ENCODE measurements around the gene ANKS3.
"Not testable (repeated sequence)": the region's sequence is repeated elsewhere in the genome, so short reads cannot be mapped to it uniquely, and the experiment has no call there.

The ANKS3 gene

DNA sequence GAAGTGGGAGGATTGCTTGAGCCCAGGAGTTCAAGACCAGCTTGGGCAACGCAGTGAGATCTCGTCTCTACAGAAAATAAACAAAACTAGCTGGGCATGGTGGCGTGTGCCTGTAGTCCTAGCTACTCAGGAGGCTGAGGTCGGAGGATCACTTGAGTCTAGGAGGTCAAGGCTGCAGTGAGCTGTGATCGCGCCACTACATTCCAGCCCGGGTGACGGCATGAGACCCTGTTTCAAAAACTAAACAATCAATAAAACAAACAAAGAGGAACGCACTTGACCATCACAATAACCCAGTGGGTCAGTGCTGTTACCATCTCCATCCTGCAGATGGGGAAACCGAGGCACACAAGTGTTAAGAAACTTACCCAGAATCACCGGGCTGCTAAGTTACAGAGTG, 19.2 kb upstream of the ANKS3 start:
- no peak for DNase-seq (ENCODE audit: low read depth)

DNA sequence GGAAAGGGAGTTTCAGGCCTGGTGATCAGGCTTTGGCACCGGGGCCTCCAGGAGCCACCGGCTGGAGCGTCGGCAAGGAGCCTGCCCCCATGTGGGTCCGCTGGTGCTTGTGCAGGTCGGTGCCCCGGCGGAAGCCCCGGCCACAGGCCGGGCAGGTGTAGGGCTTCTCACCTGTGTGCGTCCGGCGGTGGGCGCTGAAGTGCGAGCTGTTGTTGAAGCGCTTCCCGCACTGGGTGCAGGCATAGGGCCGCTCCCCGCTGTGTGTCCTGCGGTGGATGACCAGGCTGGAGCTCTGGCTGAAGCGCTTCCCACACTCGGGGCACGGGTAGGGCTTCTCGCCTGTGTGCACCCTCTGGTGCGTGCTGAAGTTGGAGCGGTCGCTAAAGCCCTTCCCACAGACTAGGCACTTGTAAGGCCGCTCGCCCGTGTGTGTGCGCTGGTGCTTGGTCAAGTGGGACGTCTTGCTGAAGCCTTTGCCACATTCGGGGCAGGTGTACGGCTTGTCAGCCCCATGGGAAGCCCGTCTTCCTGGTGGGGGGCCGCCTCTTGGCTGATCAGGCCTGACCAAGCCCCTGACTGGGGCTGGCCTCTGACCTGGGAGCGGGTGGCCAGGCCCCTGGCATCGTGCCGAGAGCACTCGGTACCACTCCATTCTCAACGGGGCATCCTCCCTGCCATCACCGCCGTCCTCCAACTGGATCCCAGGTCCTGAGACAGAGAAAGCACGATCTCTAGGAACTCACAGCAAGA, 18.5 kb upstream of the ANKS3 start:
- DNase-seq (ENCODE audit: low read depth) = no peak

DNA sequence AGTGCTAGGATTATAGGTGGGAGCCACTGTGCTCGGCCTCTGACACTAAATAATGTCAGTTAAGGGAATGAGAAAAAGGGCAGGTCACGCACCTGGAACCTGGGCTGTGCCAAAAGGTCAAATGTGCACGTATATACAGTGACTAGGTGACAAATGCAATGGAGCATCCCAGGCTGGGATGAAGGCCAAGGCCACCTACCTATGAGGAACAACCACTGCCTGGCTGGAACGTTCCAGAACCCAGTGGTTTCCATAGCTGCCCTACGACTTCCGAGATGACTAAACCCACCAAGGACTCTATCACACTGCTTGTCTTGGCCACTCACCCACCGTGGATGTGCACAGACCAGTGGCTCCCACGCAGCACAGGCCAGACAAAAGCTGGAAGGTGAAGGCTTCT, 16.8 kb upstream of the ANKS3 start:
- no peak for DNase-seq (ENCODE audit: low read depth)

GRCh38 chr16:4749700-4750257, 15.7 kb upstream of the ANKS3 start:
- no peak for DNase-seq (ENCODE audit: low read depth)

DNA sequence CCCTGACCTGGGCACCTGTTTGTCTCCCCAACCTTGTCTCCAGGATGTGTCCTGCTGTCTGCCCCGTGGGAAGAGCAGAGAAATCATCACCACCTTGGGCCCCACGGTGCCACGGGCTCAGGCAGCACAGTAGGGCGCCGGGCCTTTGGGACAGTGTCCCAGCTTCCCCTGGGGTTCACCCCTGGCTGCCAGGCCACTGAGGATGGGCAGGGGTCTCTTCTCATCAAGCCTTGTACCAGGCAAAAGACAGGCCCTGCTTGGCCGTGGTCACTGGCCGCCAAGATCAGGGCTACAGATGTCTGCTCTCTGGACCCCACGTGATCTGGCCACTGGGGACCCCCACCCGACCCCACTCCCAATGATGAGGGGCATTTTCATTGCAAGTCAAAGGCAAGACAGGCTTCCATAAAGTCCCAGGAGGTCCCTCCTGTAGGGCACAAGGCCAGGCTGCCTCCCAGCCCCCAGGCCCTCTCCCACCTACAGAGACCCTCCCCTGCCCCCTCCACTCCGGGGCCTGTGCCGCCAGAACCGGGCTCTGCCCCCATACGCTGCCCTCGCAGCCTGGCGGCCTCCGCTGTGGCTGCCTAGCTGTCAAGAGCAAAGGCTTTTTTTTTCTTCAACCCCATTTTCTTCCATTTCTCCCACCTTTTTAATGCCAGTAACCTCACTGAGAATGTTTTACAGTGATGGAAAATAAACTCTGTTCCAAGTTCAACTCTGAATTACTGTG, 14.8 kb upstream of the ANKS3 start:
- DNase-seq (ENCODE audit: low read depth) = no peak

DNA sequence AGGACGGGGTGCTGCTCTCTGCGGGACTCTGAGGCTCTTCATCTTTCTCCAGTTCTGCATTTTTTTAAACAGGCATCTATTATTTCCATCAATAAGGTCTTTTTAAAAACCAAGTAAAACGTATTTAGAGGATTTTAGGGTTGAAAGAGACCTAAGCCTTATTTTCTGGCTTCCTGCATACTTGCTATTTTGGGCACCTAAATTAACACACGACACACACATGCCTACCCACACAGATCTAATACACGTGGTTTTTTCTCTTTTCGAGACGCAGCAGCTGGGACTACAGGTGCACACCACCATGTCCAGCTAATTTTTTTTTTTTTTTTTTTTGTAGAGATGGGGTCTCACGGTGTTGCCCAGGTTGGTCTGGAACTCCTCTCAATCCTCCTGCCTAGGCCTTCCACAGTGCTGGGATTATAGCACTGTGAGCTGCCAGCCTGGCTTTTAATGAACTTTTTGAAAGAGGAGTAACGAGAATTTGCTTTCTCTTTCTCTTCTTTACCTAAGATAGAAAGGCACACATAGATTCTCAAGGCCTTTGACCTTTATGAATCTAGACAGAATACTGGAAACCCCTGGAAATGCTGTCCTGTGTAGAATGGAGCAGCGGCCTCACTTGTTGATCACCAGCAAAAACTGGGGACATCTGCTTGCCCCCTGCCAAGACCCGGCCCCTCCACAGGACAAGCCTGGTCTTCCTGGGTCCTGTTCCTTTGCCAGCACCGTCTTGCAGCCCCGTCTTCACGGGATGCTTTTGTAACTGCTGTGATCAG, 14.0 kb upstream of the ANKS3 start:
- no peak for DNase-seq (ENCODE audit: low read depth)

- no peak for DNase-seq (ENCODE audit: low read depth)
Observed at GRCh38 chr16:4746991-4747574, 13.0 kb upstream of the ANKS3 start.

DNA sequence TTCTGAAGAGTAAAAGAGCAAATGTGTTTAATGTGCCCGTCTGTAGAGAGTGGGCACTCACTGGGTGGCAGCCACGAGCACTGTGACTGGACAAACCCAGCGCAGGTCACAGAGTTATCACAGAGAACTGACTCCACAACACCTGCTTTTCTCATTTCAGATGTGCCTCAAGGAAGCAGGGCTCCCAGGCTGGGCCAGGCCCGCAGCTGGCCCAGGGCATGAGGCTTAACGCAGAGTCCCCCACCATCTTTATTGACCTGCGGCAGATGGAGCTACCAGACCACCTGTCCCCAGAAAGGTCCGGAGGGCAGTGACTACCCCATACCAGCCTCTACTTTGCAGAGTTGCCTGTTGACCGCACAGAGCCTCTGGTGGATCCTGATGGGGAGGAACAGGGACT, 12.1 kb upstream of the ANKS3 start:
- no peak for DNase-seq (ENCODE audit: low read depth)

DNA sequence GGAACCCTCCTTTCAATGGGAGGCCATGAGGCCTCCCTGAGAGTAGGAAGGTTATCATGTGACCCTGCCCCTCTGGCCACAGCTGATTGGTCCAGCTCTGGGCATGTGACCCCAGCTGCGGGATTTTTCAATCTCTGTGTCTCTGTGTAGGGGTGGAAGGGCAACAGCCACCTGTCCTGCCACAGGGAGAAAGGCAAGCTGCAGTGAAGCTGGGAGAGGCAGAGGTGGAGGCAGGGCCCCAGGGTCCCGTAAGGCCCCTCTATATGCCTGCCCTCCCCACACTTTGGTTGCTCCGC, 11.2 kb upstream of the ANKS3 start:
- no peak for DNase-seq (ENCODE audit: low read depth)

DNA sequence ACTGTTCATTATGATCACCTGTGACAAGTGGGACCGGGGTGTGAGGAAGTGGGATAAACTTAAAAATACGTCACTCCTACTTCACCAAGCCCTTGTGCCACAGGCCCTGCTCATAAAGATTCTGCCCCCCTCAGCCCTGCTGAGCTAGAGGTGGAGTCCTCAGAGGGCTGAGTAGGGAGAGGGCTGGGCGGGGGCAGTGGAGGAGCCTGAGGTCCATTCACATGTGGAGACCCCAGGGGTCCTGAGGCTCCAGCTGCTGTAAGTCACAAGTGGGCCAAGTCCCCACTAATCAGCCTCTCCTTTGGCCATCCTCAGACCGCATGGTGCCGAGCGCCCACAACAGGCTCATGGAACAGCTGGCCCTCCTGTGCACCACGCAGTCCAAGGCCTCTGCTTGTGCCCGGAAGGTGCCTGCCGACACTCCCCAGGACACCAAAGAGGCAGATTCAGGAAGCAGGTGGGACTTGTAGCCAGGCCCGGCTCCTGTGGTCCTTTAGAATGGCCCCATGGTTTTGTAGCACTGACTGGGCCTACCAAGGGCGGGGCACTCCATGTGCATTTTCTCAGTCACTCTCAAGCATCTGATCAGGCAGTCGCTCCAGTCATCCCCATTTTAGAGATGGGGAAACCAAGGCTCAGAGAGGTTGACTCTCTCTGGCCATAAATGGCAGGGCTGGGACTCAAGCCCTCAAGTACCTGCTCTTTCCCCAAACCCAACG, 10.6 kb upstream of the ANKS3 start:
- DNase-seq (ENCODE audit: low read depth) = no peak

DNA sequence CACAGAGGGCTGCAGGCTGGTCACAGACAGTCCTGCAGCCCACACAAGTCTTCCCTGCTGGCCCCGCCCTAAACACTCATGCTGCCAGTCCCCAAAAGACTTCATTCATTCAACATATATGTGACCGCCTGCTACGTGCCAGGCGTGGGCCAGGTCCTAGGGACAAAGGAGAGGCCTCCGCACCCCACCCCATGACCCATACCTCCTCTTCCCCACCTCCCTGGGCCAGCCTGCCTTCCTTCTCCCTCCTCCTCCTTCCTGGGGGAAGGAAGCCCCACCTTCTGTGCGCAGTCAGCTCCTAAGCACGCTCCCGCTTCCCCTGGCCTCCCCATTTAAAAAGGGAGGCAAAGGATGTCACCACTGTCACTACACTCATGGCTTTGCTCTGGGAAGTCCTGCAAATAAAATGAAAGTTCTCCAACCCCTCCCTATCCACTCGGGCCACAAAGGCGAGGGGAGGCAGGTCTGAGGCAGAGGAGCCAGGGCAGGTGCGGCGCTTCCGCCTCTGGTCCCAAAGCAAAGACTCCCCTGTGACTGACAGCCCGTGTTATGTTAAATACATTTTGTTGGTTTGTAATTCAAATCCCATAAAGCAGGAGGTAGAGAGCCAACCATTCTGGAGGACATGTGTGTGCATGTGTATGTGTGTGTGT, 9.3 kb upstream of the ANKS3 start:
- DNase-seq (ENCODE audit: low read depth) = no peak

DNA sequence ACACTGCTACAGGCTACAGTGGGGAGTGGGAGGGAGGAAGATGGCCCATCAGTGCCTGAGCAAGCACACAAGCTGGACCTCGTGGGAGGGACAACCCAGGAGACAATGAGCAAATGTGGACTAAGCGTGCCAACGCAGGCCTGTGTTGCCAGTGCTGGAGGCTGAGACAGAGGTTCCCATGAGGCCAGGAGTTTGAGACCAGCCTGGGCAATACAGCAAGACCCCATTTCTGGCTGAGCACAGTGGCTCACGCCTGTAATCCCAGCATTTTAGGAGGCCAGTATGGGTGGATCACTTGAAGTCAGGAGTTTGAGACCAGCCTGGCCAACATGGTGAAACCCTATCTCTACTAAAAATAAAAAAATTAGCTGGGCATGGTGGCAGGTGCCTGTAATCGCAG, 4.3 kb upstream of the ANKS3 start:
- not testable (repeated sequence) for DNase-seq (ENCODE audit: low read depth)

DNA sequence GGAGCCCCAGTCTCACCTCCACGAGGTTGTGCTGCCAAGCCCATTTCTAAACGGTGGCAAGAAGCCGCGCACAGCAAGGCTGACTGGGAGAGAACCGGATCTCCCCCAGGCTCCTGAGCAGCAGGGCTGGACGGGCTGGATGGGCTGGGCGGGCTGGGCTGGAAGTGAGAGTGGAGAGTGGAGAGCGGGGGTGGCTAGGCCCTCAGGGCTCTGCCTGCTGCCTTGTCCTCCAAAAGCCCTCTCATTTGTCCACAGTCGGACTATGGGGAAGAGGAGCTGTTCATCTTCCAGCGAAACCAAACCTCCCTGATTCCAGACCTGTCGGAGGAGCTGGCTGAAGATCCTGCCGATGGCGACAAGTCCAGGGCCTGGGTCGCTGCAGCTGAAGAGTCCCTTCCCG, 3.5 kb upstream of the ANKS3 start:
- DNase-seq (ENCODE audit: low read depth) = no peak

DNA sequence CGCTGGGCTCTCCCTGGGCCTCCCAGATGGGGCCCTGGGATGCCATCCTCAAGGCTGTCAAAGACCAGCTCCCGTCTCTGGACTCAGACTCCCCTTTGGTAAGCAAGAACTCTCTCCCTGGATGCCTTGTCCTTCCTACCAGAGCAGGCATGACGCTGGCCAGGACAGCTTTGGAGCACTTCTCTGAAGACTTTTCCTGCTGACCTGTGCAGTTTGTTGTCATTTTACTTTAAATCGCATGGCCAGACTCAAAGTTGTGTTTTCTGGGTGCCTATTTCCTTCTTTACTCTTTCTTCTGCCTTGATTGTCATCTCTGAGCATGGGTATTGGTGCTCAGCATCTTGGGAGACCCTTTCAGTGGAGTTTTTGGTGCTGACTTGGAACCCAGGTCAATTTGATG, 2.5 kb upstream of the ANKS3 start:
- no peak for DNase-seq (ENCODE audit: low read depth)

DNA sequence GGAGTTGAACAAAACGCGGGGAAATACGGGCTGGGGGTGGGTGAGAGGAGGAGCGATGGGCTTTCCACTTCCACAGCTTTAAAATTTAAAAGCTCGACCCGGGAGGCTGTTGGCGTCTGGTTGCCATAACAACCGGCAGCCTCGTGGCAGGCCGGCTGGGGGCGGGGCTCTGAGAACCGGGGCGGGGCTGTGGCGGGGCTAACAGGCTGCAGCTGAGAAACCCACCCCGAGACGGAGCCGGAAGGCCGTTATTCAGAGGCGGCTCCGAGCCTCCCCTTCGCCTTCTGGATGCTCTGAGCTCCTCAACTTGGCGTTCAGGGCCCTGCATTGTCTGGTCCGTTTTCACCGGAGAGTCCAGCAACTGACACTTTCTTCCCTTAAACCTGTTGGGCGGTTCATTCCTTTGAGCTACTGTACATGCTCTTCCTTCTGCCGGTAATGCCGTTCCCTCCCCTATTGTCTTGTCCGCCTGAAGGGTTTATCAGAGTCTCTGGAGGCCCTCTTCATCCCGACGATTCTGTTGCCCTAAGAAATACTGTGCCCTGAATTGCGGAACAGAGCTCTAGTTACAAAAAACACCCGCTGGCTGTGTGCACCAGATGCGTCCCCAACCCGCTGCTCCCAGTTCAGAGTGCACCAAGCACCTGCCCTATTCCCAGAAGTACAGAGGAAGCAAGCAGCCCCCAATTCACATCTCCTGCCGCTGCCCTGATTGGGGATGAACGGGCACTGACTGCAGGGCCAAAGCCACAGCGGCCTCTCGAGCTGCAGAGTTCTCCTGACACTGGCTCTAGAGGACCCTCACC, 862 bp upstream of the ANKS3 start:
- peak; percentile 91 for DNase-seq (ENCODE audit: low read depth)

DNA sequence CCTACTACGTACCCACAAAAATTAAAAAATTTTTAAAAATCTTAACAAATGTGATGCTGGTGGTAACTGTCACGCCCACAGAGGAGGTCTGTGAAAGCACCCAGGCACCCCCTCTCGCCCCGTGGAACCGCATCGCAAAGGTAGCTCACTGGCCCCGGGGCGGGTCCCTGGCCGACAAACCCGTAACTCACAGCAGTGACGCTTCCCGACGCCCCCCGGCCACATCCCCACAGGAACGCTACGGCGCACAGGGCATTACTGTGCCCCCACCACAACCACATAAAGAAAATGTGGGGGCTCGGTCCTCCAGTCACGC, 366 bp downstream of the ANKS3 start:
- no peak for DNase-seq (ENCODE audit: low read depth)

DNA sequence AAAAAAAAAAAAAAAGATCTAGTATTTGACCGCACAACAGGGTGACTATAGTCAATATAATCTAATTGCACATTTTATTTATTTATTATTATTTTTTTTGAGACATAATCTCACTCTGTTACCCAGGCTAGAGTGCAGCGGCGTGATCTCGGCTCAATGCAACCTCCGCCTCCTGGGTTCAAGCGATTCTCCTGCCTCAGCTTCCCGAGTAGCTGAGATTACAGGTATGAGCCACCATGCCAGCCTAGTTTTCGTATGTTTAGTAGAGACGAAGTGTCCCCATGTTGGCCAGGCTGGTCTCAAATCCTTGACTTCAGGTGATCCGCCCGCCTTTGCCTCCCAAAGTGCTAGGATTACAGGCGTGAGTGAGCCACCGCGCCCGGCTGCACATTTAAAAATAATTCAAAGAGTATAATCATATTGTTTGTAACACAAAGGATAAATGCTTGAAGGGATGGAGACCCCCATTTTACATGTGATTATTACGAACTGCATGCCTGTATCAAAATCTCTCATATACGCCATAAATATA, 794 bp downstream of the ANKS3 start:
- DNase-seq (ENCODE audit: low read depth) = no peak

GRCh38 chr16:4729876-4730275, 4.2 kb downstream of the ANKS3 start:
- DNase-seq (ENCODE audit: low read depth) = no peak

GRCh38 chr16:4728676-4729075, 5.4 kb downstream of the ANKS3 start:
- no peak for DNase-seq (ENCODE audit: low read depth)

DNA sequence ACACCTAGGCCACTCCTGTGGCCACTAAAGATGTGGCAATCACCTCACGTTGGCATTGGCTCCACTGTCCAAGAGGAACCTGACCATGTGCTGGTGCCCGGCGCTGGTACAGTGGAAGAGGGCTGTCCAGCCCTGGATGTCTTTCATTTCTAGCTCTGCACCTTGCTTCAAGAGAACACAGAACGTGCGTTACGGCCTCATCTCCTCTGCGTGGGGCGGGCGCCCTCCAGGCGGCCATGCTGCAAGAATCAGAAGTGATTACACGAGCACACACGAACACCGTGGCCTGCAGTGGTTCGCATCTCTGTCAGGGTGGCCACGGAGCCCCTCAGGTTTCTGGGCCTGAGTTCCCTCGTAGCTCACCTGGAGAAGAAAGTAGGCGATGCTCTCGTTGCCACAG, 7.5 kb downstream of the ANKS3 start:
- DNase-seq (ENCODE audit: low read depth) = no peak

All from activated T-cell treated with anti-CD3 and anti-CD28 coated beads for 48 hours (primary cell).